Endothelial cell of umbilical vein (primary cell): ENCODE data around the gene GYPC. TPM values are rescaled to one million over a fixed set of nuclear protein-coding genes. Genes with fewer than 3 reads are reported as not detected.

Experiments used
- BruUV-seq: library from RNA; stranded (reverse); fragments of 400-500 nt; replicated peaks from 2 replicates; lab custom pipeline; 2021; lab: Mats Ljungman, UMichigan
- CTCF ChIA-PET: fragments of 300-600, 350-600 bp; sonication (Branson Sonifier 250); formaldehyde crosslinking; loops from one replicate; lab custom pipeline; 2021; ENCODE audit warnings: antibody characterized with exemption, inconsistent platforms; lab: Charles Lee
- POLR2A ChIA-PET: fragments of 300-600, 350-600 bp; sonication (Branson Sonifier 250); formaldehyde crosslinking; loops from one replicate; lab custom pipeline; 2021; ENCODE audit warnings: antibody characterized with exemption, inconsistent platforms; lab: Charles Lee
- DNase-seq: peaks from one replicate; pipeline ENCODE4 v3.0.0-alpha.2; 2011; ENCODE audit warnings: low read depth, low spot score
- FAIRE-seq: peaks from 2 replicates; lab custom pipeline; 2011; peaks lifted over from hg19 to GRCh38; lab: Jason Lieb, UNC
- H2AFZ ChIP-seq: 2 replicates; pipeline ENCODE4 v1.6.0; 2012; ENCODE audit warnings: low read depth, low read length, control low read depth, inconsistent platforms
- H3K27ac ChIP-seq: 2 replicates; pipeline ENCODE4 v1.5.1; 2011; ENCODE audit warnings: low read depth, mild to moderate bottlenecking, control low read depth, low read length, moderate library complexity; ENCODE audit not compliant: insufficient read depth
- H3K27me3 ChIP-seq, 2 experiments: 2 replicates each; pipeline versions ENCODE4 v1.6.0 to v1.6.1; 2011; ENCODE audit warnings: low read length in 2 of 2, mixed read lengths in 1 of 2; ENCODE audit not compliant: control insufficient read depth in 2 of 2, insufficient read depth in 2 of 2
- H3K36me3 ChIP-seq, 2 experiments: 2 replicates in 1 of 2; 3 replicates in 1 of 2; pipeline ENCODE4 v1.5.1; 2011; ENCODE audit warnings: low read length in 2 of 2, mild to moderate bottlenecking in 1 of 2, moderate library complexity in 1 of 2; ENCODE audit not compliant: control insufficient read depth in 2 of 2, insufficient read depth in 2 of 2; ENCODE audit errors: extremely low read depth in 1 of 2
- H3K4me1 ChIP-seq: 3 replicates; pipeline ENCODE4 v1.5.1; 2011; ENCODE audit warnings: mild to moderate bottlenecking, low read length; ENCODE audit not compliant: control insufficient read depth, insufficient read depth; ENCODE audit errors: extremely low read depth
- H3K4me2 ChIP-seq: 2 replicates; pipeline ENCODE4 v1.6.1; 2011; ENCODE audit warnings: low read length, control low read depth, mixed read lengths; ENCODE audit not compliant: insufficient read depth
- H3K4me3 ChIP-seq, 3 experiments: fragments of 200-600 bp in 1 of 3; sonication (generic), shearing (Covaris generic) in 1 of 3; replicated peaks in 1 of 3; 2 replicates each; pipeline ENCODE4 v1.5.1; 2011 to 2016; ENCODE audit warnings: control low read depth in 3 of 3, low read length in 3 of 3, mild to moderate bottlenecking in 2 of 3, inconsistent platforms in 1 of 3, low read depth in 1 of 3, moderate library complexity in 1 of 3; ENCODE audit not compliant: insufficient read depth in 1 of 3
- H3K79me2 ChIP-seq: 2 replicates; pipeline ENCODE4 v1.6.0; 2012; ENCODE audit warnings: low read length, inconsistent platforms; ENCODE audit not compliant: control insufficient read depth, insufficient read depth
- H3K9ac ChIP-seq: replicated peaks from 2 replicates; pipeline ENCODE3; 2011; ENCODE audit warnings: low read length, control low read depth; ENCODE audit not compliant: insufficient read depth; ENCODE audit errors: extremely low read depth
- H3K9me1 ChIP-seq: replicated peaks from 3 replicates; pipeline ENCODE4 v1.6.0; 2011; ENCODE audit warnings: mild to moderate bottlenecking, low read length; ENCODE audit not compliant: control insufficient read depth, insufficient read depth; ENCODE audit errors: extremely low read depth
- H3K9me3 ChIP-seq: replicated peaks from 2 replicates; pipeline ENCODE4 v1.5.1; 2012; ENCODE audit warnings: low read length, inconsistent platforms; ENCODE audit not compliant: control insufficient read depth, insufficient read depth
- H4K20me1 ChIP-seq: replicated peaks from 2 replicates; pipeline ENCODE3; 2011; ENCODE audit warnings: mild to moderate bottlenecking, low read length; ENCODE audit not compliant: control insufficient read depth, insufficient read depth; ENCODE audit errors: extremely low read depth
- CTCF ChIP-seq, 2 donors: IDR thresholded peaks; 1 replicate in 1 of 2; 2 replicates in 1 of 2; pipeline ENCODE4 v1.5.1; 2011; ENCODE audit warnings: low read length in 2 of 2, mild to moderate bottlenecking in 2 of 2, moderate library complexity in 2 of 2, control low read depth in 1 of 2, inconsistent platforms in 1 of 2, low read depth in 1 of 2; ENCODE audit not compliant: insufficient read depth in 1 of 2; ENCODE audit errors: extremely low read depth in 1 of 2
- EZH2 ChIP-seq: IDR thresholded peaks from 2 replicates; pipeline ENCODE4 v1.6.1; 2012; ENCODE audit warnings: borderline replicate concordance, low read depth, mild to moderate bottlenecking, moderate library complexity, low read length, inconsistent platforms; ENCODE audit not compliant: severe bottlenecking
- GATA2 ChIP-seq: IDR thresholded peaks from 2 replicates; pipeline ENCODE4 v1.7.0; 2011; ENCODE audit warnings: low read depth, mild to moderate bottlenecking, moderate library complexity, mixed read lengths, low read length; ENCODE audit not compliant: insufficient read length, insufficient read depth
- JUN ChIP-seq: IDR thresholded peaks from 2 replicates; pipeline ENCODE4 v1.6.1; 2011; ENCODE audit warnings: borderline replicate concordance, low read depth; ENCODE audit not compliant: insufficient read length, insufficient read depth
- MAX ChIP-seq: IDR thresholded peaks from 2 replicates; pipeline ENCODE4 v1.6.1; 2011; ENCODE audit not compliant: insufficient read depth, insufficient read length
- POLR2AphosphoS5 ChIP-seq: IDR thresholded peaks from 2 replicates; pipeline ENCODE4 v1.6.1; 2012; ENCODE audit warnings: low read depth, mild to moderate bottlenecking, control low read depth, low read length, moderate library complexity; ENCODE audit not compliant: insufficient read depth
- dilution Hi-C: fragments of 300-500 bp; cut with MboI; formaldehyde crosslinking; loops from one replicate; pipeline ENCODE4 v1.15.0; 2019; ENCODE audit warnings: low sequenced_read_pairs; ENCODE audit not compliant: extremely low pct_ligation_motif_present
- intact Hi-C: fragments of 100-400 bp; cut with micrococcal nuclease; formaldehyde crosslinking; loops from one replicate; pipeline ENCODE4 v1.10.0; 2022
- polyA plus RNA-seq, 4 experiments: library from polyadenylated mRNA; depleted of rRNA in 3 of 4; stranded (reverse) in 3 of 4; unstranded in 1 of 4; fragments of >200 nt; gene quantifications; 2 replicates each; pipeline versions ENCODE4 v1.2.1 to v1.2.3, GENCODE V29; 2011 to 2012; ENCODE audit warnings: missing spikeins in 1 of 4
- total RNA-seq: library from RNA; stranded (reverse); gene quantifications from 2 replicates; pipeline ENCODE4 v1.2.3, GENCODE V29; 2021

GYPC gene
- total and polyA plus RNA-seq, 2 donors (not counting 3 experiments of a cell fraction or from before 2014, with no cell fraction given) = 3.5 to 13.3 TPM

- H3K27ac ChIP-seq = no peak overlapping the region
- H3K9me1 ChIP-seq = no peaks in the 10 kb centered on the region
- H3K36me3 ChIP-seq = no peaks in the 10 kb centered on the region
- no peaks in the 10 kb centered on the region for H4K20me1 ChIP-seq
- no peak overlapping the region for H3K9ac ChIP-seq
- H3K79me2 ChIP-seq = no peaks in the 10 kb centered on the region
- no peak overlapping the region for H3K4me2 ChIP-seq
- ChIA-PET POLR2A (no interaction called here), CTCF (no interaction called here)
- intact Hi-C loops = no loop called here
- no peaks in the 10 kb centered on the region for H3K4me1 ChIP-seq
- peaks cover 7% of the 10 kb centered on the region for H3K9me3 ChIP-seq
- no peak overlapping the region for H2AFZ ChIP-seq
- H3K4me3 ChIP-seq = no peak overlapping the region
- TF ChIP-seq JUN (no peak), GATA2 (no peak), MAX (no peak), CTCF (IDR thresholded peaks at IDR 0.05; ENCODE audit: extremely low read depth in 1 of 2, insufficient read depth in 1 of 2, low read depth in 1 of 2, low read length in 2 of 2) (no peak)
- no peaks in the 10 kb centered on the region for H3K27me3 ChIP-seq
- no peak for FAIRE-seq
- DNase-seq = no peak
- dilution Hi-C loops = no loop called here
- BruUV-seq = no TSS peak
Measured at GRCh38 chr2:126725580-126725979, 69.6 kb downstream of the GYPC start.

GRCh38 chr2:126729896-126730295, 73.9 kb downstream of the GYPC start:
- intact Hi-C loops (no loop called here), dilution Hi-C loops (no loop called here)
- Histone ChIP-seq H3K9ac (no peak overlapping the region), H3K4me3 (no peak overlapping the region), H2AFZ (no peak overlapping the region), H3K9me3 (peaks cover 7% of the 10 kb centered on the region), H3K79me2 (no peaks in the 10 kb centered on the region), H3K27me3 (no peaks in the 10 kb centered on the region), H3K4me1 (no peaks in the 10 kb centered on the region), H3K9me1 (no peaks in the 10 kb centered on the region), H3K4me2 (no peak overlapping the region), H3K27ac (no peak overlapping the region), H3K36me3 (no peaks in the 10 kb centered on the region), H4K20me1 (no peaks in the 10 kb centered on the region)
- TF ChIP-seq MAX = no peak
- TF ChIP-seq EZH2 = no peak
- TF ChIP-seq JUN = no peak
- no peak for TF ChIP-seq CTCF (IDR thresholded peaks at IDR 0.05; ENCODE audit: extremely low read depth in 1 of 2, insufficient read depth in 1 of 2, low read depth in 1 of 2, low read length in 2 of 2)
- no peak for TF ChIP-seq POLR2AphosphoS5
- CTCF ChIA-PET = no interaction called here
- no TSS peak for BruUV-seq
- POLR2A ChIA-PET = no interaction called here
- no peak for FAIRE-seq
- no peak for DNase-seq
